HEK293 (cell line): Measurements from ENCODE around the gene HOXA10.

Experiments
- ELK4 ChIP-seq: IDR thresholded peaks from 2 replicates; pipeline ENCODE4 v1.6.1; 2011; ENCODE audit warnings: mild to moderate bottlenecking, low read depth, low read length, borderline replicate concordance
- GLI4 ChIP-seq: fragments of 450-650 bp; formaldehyde crosslinking; IDR thresholded peaks from 2 replicates; pipeline ENCODE4 v1.5.1; 2016; ENCODE audit warnings: missing biosample characterization, missing genetic modification characterization
- GLIS1 ChIP-seq: fragments of 450-650 bp; formaldehyde crosslinking; IDR thresholded peaks from 2 replicates; pipeline ENCODE4 v1.5.1; 2016; ENCODE audit warnings: missing biosample characterization, missing genetic modification characterization
- HIC1 ChIP-seq: fragments of 450-650 bp; formaldehyde crosslinking; IDR thresholded peaks from 2 replicates; pipeline ENCODE4 v1.5.1; 2016; ENCODE audit warnings: missing biosample characterization, missing genetic modification characterization
- HOXD13 ChIP-seq: sonication (generic); formaldehyde crosslinking; IDR thresholded peaks from 2 replicates; pipeline ENCODE4 v1.8.0; 2022; ENCODE audit warnings: missing genetic modification reagents, borderline replicate concordance
- MZF1 ChIP-seq: fragments of 450-650 bp; formaldehyde crosslinking; IDR thresholded peaks from 2 replicates; pipeline ENCODE4 v1.5.1; 2017; ENCODE audit warnings: missing biosample characterization, missing genetic modification characterization, borderline replicate concordance
- PRDM10 ChIP-seq: fragments of 450-650 bp; formaldehyde crosslinking; IDR thresholded peaks from 2 replicates; pipeline ENCODE4 v1.5.1; 2016; ENCODE audit warnings: missing biosample characterization, missing genetic modification characterization
- SP7 ChIP-seq: fragments of 450-650 bp; formaldehyde crosslinking; IDR thresholded peaks from 2 replicates; pipeline ENCODE4 v1.5.1; 2016; ENCODE audit warnings: missing biosample characterization, missing genetic modification characterization
- ZFHX2 ChIP-seq: fragments of 450-650 bp; formaldehyde crosslinking; conservative IDR thresholded peaks from 2 replicates; pipeline ENCODE4 v1.5.1; 2016; ENCODE audit warnings: missing biosample characterization, missing genetic modification characterization
- ZFP41 ChIP-seq: fragments of 450-650 bp; formaldehyde crosslinking; IDR thresholded peaks from 2 replicates; pipeline ENCODE4 v1.5.1; 2016; ENCODE audit warnings: missing biosample characterization, missing genetic modification characterization, borderline replicate concordance
- ZNF10 ChIP-seq: fragments of 450-650 bp; formaldehyde crosslinking; IDR thresholded peaks from 2 replicates; pipeline ENCODE4 v1.5.1; 2017; ENCODE audit warnings: missing biosample characterization, missing genetic modification characterization
- ZNF501 ChIP-seq: fragments of 450-650 bp; formaldehyde crosslinking; IDR thresholded peaks from 2 replicates; pipeline ENCODE4 v1.5.1; 2016; ENCODE audit warnings: missing biosample characterization, missing genetic modification characterization
- ZNF521 ChIP-seq: fragments of 450-650 bp; formaldehyde crosslinking; IDR thresholded peaks from 2 replicates; pipeline ENCODE4 v1.5.1; 2017; ENCODE audit warnings: missing biosample characterization, mild to moderate bottlenecking, missing genetic modification characterization
- ZNF544 ChIP-seq: fragments of 450-650 bp; formaldehyde crosslinking; IDR thresholded peaks from 2 replicates; pipeline ENCODE4 v1.5.0; 2017; ENCODE audit warnings: missing biosample characterization, missing genetic modification characterization
- ZNF549 ChIP-seq: fragments of 450-650 bp; IDR thresholded peaks from 2 replicates; pipeline ENCODE4 v1.5.1; 2018; ENCODE audit warnings: missing biosample characterization, missing genetic modification characterization, mild to moderate bottlenecking, inconsistent platforms, moderate library complexity
- ZNF561 ChIP-seq: fragments of 450-650 bp; IDR thresholded peaks from 2 replicates; pipeline ENCODE4 v1.5.1; 2018; ENCODE audit warnings: missing biosample characterization, missing genetic modification characterization, borderline replicate concordance
- ZNF626 ChIP-seq: fragments of 450-650 bp; sonication (Bioruptor Pico); formaldehyde crosslinking; IDR thresholded peaks from 2 replicates; pipeline ENCODE4 v1.5.1; 2018; ENCODE audit warnings: missing biosample characterization, missing genetic modification characterization, inconsistent platforms
- ZNF76 ChIP-seq: fragments of 450-650 bp; formaldehyde crosslinking; IDR thresholded peaks from 2 replicates; pipeline ENCODE4; 2016; ENCODE audit warnings: low read depth, missing biosample characterization, missing genetic modification characterization, borderline replicate concordance
- ZSCAN30 ChIP-seq: fragments of 450-650 bp; IDR thresholded peaks from 2 replicates; pipeline ENCODE4 v1.5.1; 2018; ENCODE audit warnings: missing biosample characterization, mild to moderate bottlenecking, missing genetic modification characterization, moderate library complexity
- TF ChIP-seq, protein P1 (sequence below): fragments of 450-650 bp; formaldehyde crosslinking; IDR thresholded peaks from 2 replicates; pipeline ENCODE4 v1.5.1; 2017; ENCODE audit warnings: missing biosample characterization, missing genetic modification characterization
- TF ChIP-seq, protein P2 (sequence below): fragments of 450-650 bp; formaldehyde crosslinking; IDR thresholded peaks from 2 replicates; pipeline ENCODE4 v1.5.1; 2016; ENCODE audit warnings: missing biosample characterization, missing genetic modification characterization
- TF ChIP-seq, protein P3 (sequence below): fragments of 450-650 bp; formaldehyde crosslinking; IDR thresholded peaks from 2 replicates; pipeline ENCODE4 v1.5.1; 2017; ENCODE audit warnings: missing biosample characterization, missing genetic modification characterization
- TF ChIP-seq, protein P4 (sequence below): fragments of 450-650 bp; IDR thresholded peaks from 2 replicates; pipeline ENCODE4 v1.5.1; 2018; ENCODE audit warnings: missing biosample characterization, mild to moderate bottlenecking, missing genetic modification characterization

Gene HOXA10

GRCh38 chr7:27179503-27180430 is 5.6 kb upstream of the HOXA10 start (continued):
- TF ChIP-seq, protein P1, sequence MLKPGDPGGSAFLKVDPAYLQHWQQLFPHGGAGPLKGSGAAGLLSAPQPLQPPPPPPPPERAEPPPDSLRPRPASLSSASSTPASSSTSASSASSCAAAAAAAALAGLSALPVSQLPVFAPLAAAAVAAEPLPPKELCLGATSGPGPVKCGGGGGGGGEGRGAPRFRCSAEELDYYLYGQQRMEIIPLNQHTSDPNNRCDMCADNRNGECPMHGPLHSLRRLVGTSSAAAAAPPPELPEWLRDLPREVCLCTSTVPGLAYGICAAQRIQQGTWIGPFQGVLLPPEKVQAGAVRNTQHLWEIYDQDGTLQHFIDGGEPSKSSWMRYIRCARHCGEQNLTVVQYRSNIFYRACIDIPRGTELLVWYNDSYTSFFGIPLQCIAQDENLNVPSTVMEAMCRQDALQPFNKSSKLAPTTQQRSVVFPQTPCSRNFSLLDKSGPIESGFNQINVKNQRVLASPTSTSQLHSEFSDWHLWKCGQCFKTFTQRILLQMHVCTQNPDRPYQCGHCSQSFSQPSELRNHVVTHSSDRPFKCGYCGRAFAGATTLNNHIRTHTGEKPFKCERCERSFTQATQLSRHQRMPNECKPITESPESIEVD (tag by site-specific recombination): peak; percentile 78
- peak; percentile 37; the same call in 1 of the 2 replicates for TF ChIP-seq SP7 (tag by site-specific recombination)
- TF ChIP-seq, protein P2, sequence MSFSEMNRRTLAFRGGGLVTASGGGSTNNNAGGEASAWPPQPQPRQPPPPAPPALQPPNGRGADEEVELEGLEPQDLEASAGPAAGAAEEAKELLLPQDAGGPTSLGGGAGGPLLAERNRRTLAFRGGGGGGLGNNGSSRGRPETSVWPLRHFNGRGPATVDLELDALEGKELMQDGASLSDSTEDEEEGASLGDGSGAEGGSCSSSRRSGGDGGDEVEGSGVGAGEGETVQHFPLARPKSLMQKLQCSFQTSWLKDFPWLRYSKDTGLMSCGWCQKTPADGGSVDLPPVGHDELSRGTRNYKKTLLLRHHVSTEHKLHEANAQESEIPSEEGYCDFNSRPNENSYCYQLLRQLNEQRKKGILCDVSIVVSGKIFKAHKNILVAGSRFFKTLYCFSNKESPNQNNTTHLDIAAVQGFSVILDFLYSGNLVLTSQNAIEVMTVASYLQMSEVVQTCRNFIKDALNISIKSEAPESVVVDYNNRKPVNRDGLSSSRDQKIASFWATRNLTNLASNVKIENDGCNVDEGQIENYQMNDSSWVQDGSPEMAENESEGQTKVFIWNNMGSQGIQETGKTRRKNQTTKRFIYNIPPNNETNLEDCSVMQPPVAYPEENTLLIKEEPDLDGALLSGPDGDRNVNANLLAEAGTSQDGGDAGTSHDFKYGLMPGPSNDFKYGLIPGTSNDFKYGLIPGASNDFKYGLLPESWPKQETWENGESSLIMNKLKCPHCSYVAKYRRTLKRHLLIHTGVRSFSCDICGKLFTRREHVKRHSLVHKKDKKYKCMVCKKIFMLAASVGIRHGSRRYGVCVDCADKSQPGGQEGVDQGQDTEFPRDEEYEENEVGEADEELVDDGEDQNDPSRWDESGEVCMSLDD (tag by site-specific recombination): peak; percentile 87
- TF ChIP-seq ZNF10 (tag by site-specific recombination): no peak
- no peak for TF ChIP-seq HIC1
- TF ChIP-seq ZNF544: no peak
- TF ChIP-seq GLIS1 (tag by site-specific recombination): peak; percentile 54
- TF ChIP-seq PRDM10 (tag by site-specific recombination): no peak
- no peak for TF ChIP-seq HOXD13 (CRISPR knock-in tag)
- TF ChIP-seq MZF1 (tag by site-specific recombination): peak; percentile 92
- TF ChIP-seq ELK4: no peak
- no peak for TF ChIP-seq ZFP41 (tag by site-specific recombination)
- no peak; the same call in 1 of the 2 replicates for TF ChIP-seq ZNF76 (tag by site-specific recombination)
- TF ChIP-seq ZNF549 (tag by site-specific recombination): no peak
- TF ChIP-seq, protein P3, sequence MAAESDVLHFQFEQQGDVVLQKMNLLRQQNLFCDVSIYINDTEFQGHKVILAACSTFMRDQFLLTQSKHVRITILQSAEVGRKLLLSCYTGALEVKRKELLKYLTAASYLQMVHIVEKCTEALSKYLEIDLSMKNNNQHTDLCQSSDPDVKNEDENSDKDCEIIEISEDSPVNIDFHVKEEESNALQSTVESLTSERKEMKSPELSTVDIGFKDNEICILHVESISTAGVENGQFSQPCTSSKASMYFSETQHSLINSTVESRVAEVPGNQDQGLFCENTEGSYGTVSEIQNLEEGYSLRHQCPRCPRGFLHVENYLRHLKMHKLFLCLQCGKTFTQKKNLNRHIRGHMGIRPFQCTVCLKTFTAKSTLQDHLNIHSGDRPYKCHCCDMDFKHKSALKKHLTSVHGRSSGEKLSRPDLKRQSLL (tag by site-specific recombination): no peak
- no peak; the same call in 1 of the 2 replicates for TF ChIP-seq ZSCAN30 (tag by site-specific recombination)
- TF ChIP-seq, protein P4, sequence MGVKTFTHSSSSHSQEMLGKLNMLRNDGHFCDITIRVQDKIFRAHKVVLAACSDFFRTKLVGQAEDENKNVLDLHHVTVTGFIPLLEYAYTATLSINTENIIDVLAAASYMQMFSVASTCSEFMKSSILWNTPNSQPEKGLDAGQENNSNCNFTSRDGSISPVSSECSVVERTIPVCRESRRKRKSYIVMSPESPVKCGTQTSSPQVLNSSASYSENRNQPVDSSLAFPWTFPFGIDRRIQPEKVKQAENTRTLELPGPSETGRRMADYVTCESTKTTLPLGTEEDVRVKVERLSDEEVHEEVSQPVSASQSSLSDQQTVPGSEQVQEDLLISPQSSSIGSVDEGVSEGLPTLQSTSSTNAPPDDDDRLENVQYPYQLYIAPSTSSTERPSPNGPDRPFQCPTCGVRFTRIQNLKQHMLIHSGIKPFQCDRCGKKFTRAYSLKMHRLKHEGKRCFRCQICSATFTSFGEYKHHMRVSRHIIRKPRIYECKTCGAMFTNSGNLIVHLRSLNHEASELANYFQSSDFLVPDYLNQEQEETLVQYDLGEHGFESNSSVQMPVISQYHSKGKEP: peak; percentile 44; the same call in 1 of the 2 replicates
- TF ChIP-seq ZNF521 (tag by site-specific recombination): no peak
- TF ChIP-seq ZFHX2: no peak
- TF ChIP-seq ZNF561 (tag by site-specific recombination): 0 out of 2 replicates have a peak, but pooled peaks have one; percentile 18
- TF ChIP-seq ZNF626: no peak
- TF ChIP-seq ZNF501 (tag by site-specific recombination): 0 out of 2 replicates have a peak, but pooled peaks have one; percentile 55
- TF ChIP-seq GLI4 (tag by site-specific recombination): no peak
